ENCODE measurements around the gene HTT.
"Not testable (repeated sequence)": the region's sequence is repeated elsewhere in the genome, so short reads cannot be mapped to it uniquely, and the experiment has no call there.

The HTT gene

DNA sequence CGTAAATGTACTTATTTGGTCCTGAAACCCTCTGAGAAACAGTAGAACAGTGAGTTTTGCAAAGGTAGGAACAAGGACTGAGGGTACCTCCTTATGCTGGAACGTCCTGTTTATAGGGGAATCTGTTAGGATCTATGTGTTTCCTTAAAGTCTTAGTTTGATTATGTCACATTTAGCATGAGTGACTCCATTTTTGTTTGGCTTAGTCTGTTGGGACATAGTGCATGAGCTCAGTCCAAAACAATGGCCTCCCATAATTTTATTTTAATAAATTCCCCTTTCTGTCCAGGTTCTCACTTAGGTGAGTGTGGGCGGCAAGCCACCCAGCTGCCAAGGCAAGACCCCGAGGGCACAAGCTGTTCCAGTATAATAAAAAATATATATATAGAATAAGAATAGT is 27.9 kb upstream of the HTT start:
- no peak for DNase-seq

DNA sequence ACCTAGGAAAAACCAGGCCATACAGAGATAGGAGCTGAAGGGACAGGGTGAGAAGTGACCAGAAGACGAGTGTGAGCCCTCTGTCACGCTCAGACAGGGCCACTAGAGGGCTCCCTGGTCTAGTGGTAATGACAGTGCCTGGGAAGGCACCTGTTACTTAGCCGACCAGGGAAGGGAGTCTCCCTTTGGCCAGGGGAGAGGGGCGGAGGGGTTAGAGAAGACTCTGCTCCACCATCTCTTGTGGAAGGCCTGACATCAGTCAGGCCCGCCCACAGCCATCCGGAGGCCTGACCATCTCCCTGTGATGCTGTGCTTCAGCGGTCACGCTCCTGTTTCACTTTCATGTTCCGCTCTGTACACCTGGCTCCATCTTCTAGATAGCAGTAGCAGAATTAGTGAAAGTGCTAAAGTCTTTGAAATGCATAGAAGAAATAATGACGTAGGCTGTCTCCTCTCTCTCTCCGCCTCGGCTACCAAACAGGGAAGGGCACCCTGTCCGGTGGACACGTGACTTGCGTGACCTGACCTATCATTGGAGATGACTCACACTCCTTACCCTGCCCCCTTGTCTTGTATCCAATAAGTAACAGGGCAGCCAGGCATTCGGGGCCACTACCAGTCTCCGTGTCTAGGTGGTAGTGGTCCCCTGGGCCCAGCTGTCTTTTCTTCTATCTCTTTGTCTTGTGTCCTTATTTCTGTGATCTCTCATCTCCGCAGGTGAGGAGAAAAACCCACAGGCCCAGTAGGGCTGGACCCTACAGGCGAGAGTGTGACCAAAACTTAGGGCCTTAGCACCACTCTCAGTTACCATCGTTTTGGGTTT is 26.8 kb upstream of the HTT start:
- DNase-seq = peak; percentile 84 to 87

DNA sequence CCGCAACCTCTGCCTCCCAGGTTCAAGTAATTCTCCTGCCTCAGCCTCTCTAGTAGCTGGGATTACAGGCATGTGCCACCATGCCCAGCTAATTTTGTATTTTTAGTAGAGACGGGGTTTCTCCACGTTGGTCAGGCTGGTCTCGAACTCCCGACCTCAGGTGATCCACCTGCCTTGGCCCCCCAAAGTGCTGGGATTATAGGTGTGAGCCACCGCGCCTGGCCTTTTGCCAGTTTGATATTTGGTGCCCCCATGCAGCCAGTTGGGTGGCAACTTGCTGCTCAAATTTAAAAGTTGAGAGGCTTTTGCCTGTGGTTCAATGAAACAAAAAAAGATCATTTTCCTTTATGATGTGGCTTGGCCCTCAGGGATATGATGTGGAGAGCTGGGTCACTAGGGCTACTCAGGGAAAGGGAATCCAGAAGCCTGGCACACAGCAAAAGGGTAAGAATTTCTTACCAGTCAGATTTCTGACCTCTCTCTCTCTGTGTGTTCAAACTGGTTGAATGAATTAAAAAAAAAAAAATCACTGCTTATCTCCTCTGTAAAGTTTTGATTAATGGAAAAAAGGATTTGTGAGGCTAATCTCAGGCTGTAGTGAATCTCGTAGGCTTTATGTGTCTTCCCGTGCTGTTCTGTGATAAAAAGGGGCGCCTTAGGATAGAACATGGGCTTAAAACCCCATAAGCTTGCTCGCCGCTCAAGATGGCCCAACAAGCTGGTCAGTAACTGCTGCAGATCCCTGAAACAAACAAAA is 23.2 kb upstream of the HTT start:
- DNase-seq = not testable (repeated sequence)

DNA sequence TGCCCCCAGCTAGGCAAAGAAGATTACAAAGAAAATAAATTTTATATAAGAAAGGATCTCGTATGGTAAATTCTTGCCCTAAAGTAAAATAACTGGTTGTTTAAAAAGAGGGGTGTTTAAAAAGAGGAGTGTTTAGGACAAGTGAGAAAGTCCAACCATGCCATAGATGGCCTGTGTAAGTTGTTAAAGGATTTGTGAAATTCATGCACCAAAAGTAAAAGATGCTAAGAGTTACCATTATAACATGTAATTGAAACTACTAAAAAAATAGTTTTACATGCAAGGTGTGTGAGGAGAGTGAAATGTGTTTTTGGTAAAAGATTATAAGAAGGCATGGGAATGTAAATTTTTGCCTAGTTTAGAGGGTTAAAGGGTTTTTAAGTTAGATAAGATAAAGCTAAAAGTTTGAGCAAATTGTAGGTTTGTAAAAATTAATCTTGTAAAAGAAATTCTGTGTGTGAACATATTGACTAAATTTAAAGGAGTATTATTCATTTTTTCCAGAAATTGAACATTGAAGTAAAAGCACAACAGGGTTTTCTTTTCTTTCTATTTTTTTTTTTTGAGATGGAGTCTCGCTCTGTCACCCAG is 20.2 kb upstream of the HTT start:
- DNase-seq = no peak

DNA sequence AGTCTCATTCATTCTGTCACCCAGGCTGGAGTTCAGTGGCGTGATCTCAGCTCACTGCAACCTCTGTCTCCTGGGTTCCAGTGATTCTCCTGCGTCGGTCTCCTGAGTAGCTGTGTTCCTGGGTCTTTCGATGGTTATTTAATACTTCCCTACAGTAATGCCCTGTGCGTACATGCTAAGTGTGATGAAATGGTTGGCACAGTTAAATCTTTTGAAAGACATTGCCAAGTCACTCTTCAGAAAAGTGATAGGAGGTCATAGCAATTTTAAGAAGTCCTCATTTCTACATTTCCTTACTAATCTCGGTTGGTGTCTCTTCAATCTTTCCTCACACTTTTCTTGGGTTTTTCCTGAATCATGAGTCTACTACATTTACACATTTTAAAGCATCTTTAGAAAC is 14.5 kb upstream of the HTT start:
- no peak for DNase-seq

DNA sequence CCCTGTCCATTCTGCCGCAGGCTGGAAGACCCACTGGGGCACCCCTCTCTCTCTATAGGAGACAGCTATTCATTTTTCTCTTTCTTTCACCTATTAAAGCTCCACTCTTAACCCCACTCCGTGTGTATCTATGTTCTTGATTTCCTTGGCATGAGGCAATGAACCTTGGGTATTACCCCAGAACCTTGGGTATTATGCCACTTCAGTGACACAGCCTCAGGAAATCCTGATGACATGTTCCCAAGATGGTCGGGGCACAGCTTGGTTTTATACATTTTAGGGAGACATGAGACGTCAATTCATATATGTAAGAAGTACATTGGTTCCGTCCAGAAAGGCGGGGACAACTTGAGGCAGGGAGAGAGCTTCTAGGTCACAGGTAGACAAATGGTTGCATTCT is 13.5 kb upstream of the HTT start:
- DNase-seq = no peak

DNA sequence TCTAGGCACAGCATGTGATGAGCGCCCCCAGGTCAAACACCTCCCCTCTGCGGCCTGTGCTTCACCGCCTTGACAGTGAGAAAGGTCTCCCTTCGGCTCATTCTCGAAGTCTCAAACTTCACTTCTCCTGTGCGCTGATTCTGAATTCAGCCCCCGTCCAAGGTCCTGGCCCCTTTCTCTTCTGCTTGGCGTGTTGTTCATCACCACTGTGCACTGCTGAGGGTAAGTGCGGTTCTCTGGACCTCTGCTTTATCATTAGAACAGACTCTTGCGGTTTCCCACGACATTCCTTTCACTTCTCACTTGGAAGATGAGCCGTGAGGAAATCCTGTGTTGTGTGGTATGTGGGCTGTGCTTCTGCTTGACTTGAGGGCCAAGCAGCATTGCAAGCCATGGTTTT is 12.0 kb upstream of the HTT start:
- no peak for DNase-seq

DNA sequence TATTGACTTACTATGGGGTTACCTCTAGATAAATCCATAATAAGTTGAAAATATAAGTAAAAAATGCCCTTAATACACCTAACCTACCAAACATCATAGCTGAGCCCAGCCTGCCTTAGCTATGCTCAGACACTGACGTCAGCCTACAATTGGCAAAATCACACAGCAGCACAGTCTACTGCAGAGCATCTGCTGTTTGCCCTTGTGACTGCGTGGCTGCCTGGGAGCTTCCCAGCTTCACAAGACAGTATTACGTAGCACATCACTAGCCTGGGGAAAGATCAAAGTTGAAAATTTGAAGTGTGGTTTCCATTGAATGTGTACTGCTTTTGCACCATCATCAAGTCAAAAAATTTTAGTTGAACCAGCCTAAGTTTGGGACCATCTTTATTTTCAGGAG is 8.9 kb upstream of the HTT start:
- DNase-seq = no peak

DNA sequence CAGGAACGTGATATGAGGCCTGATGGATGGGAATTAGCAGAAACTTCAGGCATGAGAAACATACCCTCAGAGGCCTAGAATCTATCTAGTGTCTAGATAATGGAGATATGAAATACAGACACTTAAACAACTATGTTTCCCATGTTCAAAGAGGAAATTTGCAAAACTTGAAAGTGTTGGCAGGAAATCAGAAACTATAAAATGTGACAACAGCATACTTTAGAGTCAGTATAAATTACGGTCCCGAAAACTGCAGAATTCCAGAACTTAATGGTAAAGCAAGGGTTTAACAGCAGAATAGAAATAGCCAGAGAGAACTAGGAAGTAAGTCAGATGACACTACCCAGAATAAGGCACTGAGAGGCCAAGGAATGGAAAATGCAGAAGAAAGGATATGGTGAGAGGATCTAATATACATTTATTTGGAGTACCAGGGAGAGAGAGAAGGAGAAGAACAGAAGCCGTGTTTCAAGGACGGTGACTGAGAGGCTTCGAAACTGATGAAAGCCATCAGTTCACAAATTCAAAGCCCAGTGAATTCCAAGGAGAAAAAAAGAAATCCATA is 7.6 kb upstream of the HTT start:
- no peak for DNase-seq

DNA sequence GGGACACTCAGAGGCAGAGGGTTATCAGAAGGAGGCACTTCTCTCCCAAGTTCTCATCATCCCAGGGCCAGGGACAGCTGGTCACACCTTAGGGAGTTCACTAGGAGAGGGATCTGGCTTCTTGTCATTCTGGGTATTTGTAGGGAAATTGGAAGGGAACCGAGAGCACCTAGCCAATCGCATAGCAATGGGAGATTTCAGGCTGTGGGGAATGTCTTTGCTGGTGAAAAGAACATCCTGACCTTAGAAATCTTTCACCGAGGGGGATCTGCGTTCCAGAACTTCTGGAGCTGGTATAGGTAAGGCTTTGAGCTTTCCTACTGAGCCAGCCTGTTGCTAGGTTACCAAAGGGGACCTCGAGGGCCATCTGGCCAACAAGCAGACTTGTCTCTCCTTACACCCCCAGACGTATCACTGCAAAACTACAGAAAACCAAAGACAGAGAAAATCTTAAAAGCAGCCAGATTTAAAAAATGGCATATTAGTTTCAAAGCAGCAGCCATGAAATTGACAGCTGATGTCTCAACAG is 6.9 kb upstream of the HTT start:
- DNase-seq = no peak

DNA sequence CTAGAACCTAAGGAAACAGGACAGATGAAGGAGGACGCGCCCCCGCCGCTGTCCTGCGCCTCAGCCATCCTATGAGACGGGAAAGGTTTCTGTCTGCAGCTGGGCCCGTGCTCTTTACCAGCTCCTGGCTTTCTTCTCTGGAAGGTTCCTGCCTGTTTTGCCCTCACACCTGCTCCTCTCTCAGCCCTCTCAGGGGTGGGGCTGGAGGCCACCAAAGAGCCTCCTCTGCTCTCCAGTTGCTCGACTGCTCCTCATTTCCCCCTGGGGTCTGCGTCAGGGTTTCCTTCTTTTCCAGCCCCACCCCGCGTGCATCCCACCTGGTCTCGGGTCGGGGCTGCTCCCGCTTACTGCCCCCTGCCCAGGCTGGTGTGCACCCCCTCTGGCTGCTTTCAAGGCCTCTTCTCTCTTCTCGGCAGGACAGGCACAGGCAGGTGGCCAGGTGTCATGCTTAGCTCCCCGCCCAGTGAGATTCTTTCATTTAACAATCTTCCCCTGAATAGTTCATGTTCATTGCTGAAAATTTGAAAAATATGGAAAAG is 4.8 kb upstream of the HTT start:
- DNase-seq = no peak

DNA sequence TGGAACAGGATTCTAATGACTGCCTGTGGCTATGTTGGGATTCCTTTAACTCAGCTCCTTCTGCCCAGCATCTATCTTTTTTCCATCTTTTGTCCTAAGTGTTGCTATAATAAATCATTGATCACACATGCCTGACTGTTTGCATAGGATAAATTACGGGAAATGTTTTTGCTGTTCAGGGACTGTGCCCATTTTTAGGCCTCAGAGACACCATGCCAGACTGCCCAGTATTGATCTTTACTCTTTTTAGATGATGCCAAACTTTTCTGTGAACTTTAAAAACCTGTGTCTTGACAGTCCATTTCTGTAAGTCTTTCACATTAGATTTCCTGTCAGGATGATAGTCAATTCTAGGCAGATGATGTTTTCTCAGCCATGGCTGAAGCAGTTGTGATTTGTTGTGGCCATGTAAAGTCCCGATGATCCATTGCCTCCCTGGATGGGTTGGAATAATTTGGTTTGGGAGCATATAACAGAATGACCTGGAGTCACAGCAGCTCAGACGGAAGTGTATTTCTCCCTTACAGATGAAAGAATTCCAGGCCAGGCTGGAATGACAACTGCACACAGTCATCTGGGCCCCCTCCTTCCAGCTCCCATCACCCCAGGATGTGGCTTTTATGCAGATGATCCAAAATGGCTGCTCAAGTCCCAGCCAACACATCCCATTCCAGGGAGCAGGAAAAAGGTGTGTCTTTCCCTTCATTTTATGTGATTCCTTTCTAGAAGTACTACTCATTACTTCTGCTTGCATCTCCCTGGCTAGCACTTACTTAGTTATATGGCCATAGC is 3.6 kb upstream of the HTT start:
- no peak for DNase-seq

DNA sequence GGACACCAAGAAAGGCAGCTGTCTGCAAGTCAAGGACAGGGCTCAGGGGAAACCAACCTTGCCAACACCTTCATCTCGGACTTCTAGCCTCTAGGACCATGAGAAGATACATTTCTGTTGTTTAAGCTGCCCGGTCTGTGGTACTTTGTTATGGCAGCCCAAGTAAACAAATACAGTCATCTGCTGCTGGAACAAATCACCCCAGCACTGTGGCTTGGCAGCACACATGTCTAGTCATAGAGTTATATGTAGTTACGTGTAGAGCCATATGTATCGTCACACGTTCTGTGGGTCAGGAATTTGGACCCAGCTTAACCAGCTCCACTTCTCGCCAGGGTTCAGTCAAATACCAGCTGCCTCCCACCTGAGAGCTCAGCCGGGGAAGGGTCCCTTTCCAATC is 2.7 kb upstream of the HTT start:
- DNase-seq = no peak

DNA sequence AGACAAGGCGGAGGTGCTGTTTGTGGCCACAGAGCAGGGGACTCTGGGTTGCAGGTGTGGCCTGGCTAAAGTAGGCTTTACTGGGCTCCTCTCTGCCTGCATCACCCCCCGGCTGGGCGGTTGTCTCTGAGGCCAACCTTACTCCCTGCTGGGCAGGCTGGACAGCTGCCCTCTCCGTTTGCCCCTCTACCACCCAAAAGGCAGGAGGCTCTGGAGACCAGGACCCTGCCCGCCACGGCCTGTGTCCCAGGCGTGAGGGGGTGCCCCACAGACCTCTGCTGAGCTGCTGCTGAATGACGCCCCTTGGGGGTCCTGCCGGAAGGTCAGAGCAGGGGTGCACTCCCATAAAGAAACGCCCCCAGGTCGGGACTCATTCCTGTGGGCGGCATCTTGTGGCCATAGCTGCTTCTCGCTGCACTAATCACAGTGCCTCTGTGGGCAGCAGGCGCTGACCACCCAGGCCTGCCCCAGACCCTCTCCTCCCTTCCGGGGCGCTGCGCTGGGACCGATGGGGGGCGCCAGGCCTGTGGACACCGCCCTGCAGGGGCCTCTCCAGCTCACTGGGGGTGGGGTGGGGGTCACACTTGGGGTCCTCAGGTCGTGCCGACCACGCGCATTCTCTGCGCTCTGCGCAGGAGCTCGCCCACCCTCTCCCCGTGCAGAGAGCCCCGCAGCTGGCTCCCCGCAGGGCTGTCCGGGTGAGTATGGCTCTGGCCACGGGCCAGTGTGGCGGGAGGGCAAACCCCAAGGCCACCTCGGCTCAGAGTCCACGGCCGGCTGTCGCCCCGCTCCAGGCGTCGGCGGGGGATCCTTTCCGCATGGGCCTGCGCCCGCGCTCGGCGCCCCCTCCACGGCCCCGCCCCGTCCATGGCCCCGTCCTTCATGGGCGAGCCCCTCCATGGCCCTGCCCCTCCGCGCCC is 1.1 kb upstream of the HTT start:
- DNase-seq = no peak

DNA sequence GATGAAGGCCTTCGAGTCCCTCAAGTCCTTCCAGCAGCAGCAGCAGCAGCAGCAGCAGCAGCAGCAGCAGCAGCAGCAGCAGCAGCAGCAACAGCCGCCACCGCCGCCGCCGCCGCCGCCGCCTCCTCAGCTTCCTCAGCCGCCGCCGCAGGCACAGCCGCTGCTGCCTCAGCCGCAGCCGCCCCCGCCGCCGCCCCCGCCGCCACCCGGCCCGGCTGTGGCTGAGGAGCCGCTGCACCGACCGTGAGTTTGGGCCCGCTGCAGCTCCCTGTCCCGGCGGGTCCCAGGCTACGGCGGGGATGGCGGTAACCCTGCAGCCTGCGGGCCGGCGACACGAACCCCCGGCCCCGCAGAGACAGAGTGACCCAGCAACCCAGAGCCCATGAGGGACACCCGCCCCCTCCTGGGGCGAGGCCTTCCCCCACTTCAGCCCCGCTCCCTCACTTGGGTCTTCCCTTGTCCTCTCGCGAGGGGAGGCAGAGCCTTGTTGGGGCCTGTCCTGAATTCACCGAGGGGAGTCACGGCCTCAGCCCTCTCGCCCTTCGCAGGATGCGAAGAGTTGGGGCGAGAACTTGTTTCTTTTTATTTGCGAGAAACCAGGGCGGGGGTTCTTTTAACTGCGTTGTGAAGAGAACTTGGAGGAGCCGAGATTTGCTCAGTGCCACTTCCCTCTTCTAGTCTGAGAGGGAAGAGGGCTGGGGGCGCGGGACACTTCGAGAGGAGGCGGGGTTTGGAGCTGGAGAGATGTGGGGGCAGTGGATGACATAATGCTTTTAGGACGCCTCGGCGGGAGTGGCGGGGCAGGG is 568 bp downstream of the HTT start:
- DNase-seq = peak; percentile 68 to 70

DNA sequence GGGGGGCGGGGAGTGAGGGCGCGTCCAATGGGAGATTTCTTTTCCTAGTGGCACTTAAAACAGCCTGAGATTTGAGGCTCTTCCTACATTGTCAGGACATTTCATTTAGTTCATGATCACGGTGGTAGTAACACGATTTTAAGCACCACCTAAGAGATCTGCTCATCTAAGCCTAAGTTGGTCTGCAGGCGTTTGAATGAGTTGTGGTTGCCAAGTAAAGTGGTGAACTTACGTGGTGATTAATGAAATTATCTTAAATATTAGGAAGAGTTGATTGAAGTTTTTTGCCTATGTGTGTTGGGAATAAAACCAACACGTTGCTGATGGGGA is 1.1 kb downstream of the HTT start:
- no peak for DNase-seq

DNA sequence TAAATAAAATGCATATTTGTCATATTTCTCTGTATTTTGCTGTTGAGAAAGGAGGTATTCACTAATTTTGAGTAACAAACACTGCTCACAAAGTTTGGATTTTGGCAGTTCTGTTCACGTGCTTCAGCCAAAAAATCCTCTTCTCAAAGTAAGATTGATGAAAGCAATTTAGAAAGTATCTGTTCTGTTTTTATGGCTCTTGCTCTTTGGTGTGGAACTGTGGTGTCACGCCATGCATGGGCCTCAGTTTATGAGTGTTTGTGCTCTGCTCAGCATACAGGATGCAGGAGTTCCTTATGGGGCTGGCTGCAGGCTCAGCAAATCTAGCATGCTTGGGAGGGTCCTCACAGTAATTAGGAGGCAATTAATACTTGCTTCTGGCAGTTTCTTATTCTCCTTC is 3.3 kb downstream of the HTT start:
- peak; percentile 35 to 47 for DNase-seq

DNA sequence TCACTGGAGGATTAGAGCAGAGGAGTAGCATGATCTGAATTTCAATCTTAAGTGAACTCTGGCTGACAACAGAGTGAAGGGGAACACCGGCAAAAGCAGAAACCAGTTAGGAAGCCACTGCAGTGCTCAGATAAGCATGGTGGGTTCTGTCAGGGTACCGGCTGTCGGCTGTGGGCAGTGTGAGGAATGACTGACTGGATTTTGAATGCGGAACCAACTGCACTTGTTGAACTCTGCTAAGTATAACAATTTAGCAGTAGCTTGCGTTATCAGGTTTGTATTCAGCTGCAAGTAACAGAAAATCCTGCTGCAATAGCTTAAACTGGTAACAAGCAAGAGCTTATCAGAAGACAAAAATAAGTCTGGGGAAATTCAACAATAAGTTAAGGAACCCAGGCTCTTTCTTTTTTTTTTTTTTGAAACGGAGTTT is 5.2 kb downstream of the HTT start:
- DNase-seq = no peak

DNA sequence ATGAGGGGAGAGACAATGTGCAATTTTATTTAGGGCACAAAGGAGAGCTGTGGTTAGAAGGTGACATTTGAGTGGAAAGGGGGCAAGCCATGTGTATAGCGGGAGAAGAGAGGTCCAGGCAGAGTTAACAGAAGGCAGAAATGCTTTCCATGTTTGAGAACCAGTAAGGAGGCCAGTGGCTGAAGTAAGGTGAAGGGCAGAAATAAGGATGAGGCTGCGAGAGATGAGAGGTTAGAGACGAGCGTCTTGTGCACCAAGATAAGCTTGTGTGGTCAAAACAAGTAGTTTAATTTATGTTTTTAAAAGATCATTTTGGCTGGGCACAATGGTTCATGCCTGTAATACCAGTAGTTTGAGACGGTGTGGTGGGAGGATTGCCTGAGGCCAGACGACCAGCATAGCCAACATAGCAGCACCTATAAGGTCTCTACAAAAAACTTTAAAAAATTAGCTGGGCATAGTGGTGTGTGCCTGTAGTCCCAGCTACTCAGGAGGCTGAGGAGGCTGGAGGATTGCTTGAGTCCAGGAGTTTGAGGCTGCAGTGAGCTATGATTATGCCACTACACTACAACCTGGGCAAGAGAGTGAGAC is 8.5 kb downstream of the HTT start:
- no peak for DNase-seq

DNA sequence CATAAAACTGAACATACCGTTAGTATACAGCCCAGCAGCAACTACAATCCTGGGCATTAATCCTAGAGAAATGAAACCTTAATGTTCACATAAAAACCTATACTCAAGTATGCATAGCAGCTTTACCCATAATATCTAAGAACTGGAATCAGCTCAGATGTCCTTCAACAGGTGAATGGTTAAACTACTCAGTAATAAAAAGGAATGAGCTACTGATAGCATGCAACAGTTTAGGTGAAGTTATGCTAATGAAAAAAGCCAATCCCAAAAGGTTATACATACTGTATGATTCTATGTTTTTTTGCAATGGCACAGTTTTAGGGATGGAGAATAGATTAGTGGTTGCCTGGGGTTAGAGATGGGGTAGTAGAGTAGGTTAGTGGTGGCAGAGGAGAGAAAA is 9.3 kb downstream of the HTT start:
- no peak for DNase-seq
